ENCODE results near the gene PPP2R2C.

Gene PPP2R2C

DNA sequence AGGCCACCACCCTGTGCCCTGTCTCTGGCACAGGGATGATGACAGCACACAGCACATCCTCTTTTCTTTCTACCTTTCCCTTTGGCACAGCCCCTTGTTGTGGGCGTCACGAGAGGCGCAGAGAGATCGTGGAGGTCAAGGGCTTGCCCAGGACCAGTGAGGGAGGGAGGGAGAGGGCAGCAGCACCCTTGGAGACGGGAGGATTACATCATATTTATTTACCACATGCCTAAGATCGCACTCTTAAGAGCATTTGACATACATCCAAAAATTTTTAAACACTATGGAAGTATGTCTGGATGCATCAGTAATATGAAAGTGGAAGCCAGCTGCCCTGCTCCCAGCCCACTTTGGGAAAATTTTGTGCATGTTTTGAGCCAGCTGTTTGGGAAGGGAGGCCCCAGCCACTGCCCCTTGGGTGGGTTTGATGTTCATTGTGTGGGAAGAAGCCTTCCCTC lies 190.1 kb downstream of the PPP2R2C start:
- DNase-seq (ENCODE audit: low spot score), result no peak

- DNase-seq (ENCODE audit: low spot score), result no peak
Observed at GRCh38 chr4:6281436-6282313, 190.7 kb downstream of the PPP2R2C start.

DNA sequence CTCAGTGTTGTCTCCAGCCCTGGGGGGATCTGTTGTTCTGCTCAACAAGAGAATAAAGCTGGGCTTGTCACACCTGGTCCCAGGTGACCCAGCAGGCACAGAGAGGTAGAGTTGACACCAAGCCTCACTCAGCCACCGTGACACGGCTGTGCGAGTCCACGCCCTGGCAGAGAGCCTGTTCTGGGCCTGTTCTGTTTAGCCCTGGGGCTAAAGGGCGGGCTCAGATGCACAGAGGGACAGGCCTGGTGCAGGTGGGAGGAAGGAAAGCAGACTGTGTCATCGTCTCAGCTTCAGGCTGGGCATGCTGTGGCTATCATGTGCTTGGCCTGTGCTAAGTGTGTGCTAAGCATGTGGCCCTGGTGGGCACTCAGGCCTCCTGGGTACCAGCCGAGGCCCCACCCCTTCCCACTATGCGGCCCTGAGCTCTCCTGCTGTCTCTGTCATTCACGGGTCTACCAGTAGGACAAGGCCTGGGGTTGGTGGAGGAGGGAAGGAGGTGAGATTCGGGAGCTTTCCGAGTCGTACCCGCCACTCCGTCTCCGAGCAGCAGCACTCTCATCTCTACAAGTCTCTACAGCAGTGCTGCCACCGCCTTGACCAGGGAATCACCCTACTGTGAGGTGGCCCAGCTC lies 191.9 kb downstream of the PPP2R2C start:
- DNase-seq (ENCODE audit: low spot score), result no peak

DNA sequence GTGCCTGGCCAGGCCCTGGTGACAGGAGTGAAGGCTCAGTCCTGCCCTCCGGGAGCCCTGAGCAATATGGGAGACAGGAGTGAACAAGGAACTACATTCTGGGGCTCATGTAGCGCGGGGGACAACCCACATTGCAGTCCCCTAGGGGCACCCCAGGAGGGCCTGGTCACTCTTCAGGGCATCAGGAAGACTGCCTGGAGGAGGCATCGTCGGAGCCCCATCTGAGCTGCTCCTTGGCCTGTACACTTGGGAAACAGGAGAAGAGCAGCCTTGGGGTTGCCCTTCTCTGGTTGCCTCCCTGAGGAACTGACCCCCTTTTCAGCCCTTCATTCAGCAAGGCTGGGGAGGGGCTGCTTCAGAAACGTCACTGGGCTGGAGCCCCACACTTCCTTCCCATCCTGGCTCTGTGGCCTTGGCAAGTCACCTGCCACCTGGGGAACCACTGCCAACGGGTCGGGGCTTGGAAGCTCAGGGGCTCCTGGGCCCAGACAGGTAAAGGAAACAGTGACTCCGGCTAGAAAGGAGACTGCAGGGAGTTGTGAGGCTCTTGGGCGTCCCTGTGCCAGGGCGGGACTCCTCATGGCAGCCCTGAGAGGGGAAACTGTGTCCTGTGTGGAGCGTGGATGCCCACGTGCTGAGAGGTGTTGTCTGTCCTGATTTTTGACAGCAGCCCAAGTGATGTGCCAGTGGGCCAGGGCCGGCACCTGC lies 192.7 kb downstream of the PPP2R2C start:
- no peak for DNase-seq (ENCODE audit: low spot score)

DNA sequence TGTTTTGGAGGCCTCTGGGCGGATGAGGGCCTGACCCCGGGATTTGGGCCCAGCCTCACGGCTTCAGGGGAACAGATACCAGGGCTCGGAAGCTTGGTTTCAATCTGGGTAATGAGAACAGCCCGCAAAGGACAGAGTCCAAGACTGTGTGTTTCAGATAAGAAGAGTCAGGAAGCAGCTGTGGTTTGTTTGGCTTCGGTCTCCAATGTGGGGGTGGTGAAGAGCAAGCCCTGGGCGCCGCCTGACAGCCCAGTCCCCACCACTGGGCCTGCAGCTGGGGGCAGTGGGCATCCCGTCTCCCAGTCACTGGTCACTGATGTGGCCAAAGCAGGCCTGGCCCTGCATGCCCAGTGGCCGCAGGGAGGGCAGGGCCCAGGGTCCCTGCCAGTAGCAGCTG lies 193.6 kb downstream of the PPP2R2C start:
- DNase-seq (ENCODE audit: low spot score), result peak; percentile 37

DNA sequence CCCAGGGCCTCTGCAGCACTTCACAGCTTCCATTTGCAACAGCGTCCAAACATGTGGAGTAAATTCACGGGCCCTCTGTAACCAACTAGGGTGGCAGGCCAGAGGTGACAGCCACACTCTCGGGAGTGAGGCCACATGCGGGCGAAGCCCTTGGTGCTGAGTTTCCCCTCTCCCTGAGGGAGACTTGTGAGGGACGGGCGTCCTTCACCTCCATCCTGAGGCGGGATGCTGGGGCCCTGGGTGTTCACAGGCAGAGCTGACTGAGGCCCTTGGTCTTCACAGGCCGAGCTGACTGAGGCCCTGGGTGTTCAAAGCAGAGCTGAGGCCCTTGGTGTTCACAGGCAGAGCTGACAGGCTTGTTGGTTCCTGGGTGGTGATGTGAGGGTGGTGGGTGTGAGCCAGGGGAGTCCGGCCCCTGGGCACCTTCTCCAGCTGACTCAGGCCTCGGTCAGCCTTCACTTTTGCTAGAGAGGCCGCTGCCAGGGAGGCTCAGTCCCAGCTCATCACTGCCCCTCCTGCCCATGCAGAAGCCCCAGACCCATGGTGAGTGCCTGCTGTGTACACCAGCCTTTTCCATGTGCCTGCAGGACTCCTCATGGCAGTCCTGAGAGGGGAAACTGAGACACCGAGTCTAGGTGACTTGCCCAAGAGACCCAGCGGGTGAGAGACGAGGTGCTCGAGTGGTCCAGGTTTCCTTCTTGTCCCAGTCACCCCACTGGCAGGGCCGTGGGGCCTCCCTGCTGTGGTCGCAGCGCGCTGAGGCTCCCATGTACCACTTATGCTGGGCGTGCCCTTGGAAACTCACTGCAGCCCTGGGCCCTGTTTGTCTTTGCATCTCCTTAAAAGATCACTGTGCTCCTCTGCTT lies 194.2 kb downstream of the PPP2R2C start:
- DNase-seq (ENCODE audit: low spot score), result no peak

GRCh38 chr4:6277139-6277802 lies 195.1 kb downstream of the PPP2R2C start:
- DNase-seq (ENCODE audit: low spot score), result no peak

GRCh38 chr4:6275898-6276806 lies 196.3 kb downstream of the PPP2R2C start:
- DNase-seq (ENCODE audit: low spot score), result no peak

- DNase-seq (ENCODE audit: low spot score), result no peak
Observed at GRCh38 chr4:6275351-6275750, 197.1 kb downstream of the PPP2R2C start.

- no peak for DNase-seq (ENCODE audit: low spot score)
Observed at GRCh38 chr4:6273661-6273990, 198.8 kb downstream of the PPP2R2C start.

GRCh38 chr4:6272863-6273660 lies 199.4 kb downstream of the PPP2R2C start:
- no peak for DNase-seq (ENCODE audit: low spot score)

DNA sequence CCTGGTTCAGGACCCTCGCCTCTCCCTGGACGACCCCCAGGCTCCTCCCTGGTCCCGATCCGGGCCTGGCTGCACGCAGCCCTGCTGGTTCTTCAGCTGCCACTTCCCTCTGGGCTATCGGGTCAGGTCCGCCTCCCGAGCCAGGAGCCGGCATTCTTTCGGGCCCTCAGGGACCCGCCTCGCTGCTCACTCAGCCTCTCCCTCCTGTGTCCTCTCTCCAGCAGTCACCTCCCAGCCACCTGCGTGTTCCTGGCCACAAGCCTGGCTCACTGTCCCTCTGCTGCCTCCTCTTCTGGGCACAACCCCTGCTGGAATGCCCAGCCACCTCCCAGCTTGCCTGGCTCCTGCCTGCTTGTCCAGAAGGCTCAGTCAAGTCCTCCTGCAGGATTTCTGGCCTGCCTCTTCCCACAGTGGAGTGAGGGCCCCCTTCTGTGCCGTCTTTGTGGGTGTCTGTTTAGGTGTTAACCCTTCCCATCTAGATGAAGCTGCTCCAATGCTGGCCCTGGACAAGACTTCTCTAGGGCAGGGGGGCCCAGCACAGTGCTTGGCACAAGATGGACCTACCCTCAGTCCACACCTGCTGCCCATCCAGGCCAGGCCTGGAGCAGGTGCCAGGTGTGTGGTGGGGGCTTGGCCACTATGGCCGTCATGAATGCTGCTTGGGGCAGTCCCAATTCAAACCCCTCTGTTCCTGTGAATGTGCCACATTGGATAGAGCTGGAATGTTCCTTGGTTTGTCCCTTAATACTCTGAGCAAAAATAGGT lies 200.5 kb downstream of the PPP2R2C start:
- no peak for DNase-seq (ENCODE audit: low spot score)

GRCh38 chr4:6271206-6271605 lies 201.2 kb downstream of the PPP2R2C start:
- DNase-seq (ENCODE audit: low spot score), result no peak

DNA sequence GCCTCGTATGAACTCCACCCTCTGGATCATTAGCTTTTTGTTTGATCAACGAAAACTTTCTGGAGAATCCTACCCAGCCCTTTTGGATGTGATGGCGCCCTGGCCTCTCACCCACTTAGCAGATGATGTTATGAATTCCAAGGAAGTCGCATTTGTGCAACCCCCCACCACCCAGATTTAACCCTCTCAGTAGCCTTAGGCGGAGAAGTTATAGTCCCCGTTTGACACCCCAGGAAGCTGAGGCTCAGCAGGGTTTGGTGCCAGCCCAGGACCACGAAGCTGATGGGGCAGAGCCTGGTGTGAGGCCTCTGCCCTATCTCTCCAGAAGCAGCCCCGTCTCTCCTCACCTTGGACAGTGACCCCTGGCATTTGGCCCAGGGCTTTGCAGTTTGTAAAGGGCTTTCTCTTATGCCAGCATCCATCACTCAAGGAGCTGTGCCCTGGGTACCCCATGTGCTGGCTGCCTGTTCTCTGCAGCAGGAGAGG lies 201.7 kb downstream of the PPP2R2C start:
- no peak for DNase-seq (ENCODE audit: low spot score)

Measured in activated CD4-positive, alpha-beta T cell treated with anti-CD3 and anti-CD28 coated beads, Interleukin-2, Interleukin-4, amounts not matched to agents 100 ng/mL and 50 ng/mL, durations not matched to agents 16 hours and 8 hours (primary cell).